PC-9 (cell line): ENCODE data around the gene RCAN1. TPM values are rescaled to one million over a fixed set of nuclear protein-coding genes. Genes with fewer than 3 reads are reported as not detected.

Experiments used
- BruUV-seq: library from RNA; stranded (reverse); fragments of 400-500 nt; replicated peaks from 2 replicates; lab custom pipeline; 2021; lab: Mats Ljungman, UMichigan
- CTCF ChIA-PET: fragments of 300-600 bp; sonication (Branson Sonifier 250); formaldehyde crosslinking; loops from one replicate; lab custom pipeline; 2022; ENCODE audit warnings: antibody characterized with exemption; lab: Charles Lee
- POLR2A ChIA-PET: fragments of 300-600 bp; sonication (Branson Sonifier 250); formaldehyde crosslinking; loops from one replicate; lab custom pipeline; 2022; ENCODE audit warnings: antibody characterized with exemption; ENCODE audit not compliant: unreplicated experiment; lab: Charles Lee
- DNase-seq, 2 experiments: peaks; one replicate each; pipeline versions ENCODE4 v3.0.0 to v3.0.0-alpha.2; 2015 to 2022; ENCODE audit warnings: mixed read lengths in 1 of 2
- H2AFZ ChIP-seq: fragments of 200-600 bp; sonication (generic); 2 replicates; pipeline ENCODE4 v1.8.1; 2017; ENCODE audit warnings: antibody characterized with exemption
- H3F3A ChIP-seq: fragments of 200-600 bp; sonication (generic); 2 replicates; pipeline ENCODE4 v1.8.1; 2017; ENCODE audit warnings: antibody characterized with exemption, mild to moderate bottlenecking, low read depth; ENCODE audit not compliant: insufficient read depth
- H3K27ac ChIP-seq: fragments of 200-600 bp; sonication (generic); 2 replicates; pipeline ENCODE4 v1.6.1; 2016; ENCODE audit warnings: mixed run types
- H3K27me3 ChIP-seq: fragments of 200-600 bp; sonication (generic); 2 replicates; pipeline ENCODE4 v1.6.1; 2016; ENCODE audit warnings: low read depth, mixed run types; ENCODE audit not compliant: insufficient read depth
- H3K36me3 ChIP-seq: fragments of 200-600 bp; sonication (generic); 2 replicates; pipeline ENCODE4 v1.6.1; 2016; ENCODE audit warnings: low read depth, mixed run types
- H3K4me1 ChIP-seq: fragments of 200-600 bp; sonication (generic); replicated peaks from 2 replicates; pipeline ENCODE4 v1.6.1; 2016; ENCODE audit warnings: mixed run types; ENCODE audit not compliant: insufficient read depth
- H3K4me2 ChIP-seq: fragments of 200-600 bp; sonication (generic); 2 replicates; pipeline ENCODE4 v1.6.1; 2017; ENCODE audit warnings: mixed run types
- H3K4me3 ChIP-seq: fragments of 200-600 bp; sonication (generic); 2 replicates; pipeline ENCODE4 v1.6.1; 2016; ENCODE audit warnings: mixed run types
- H3K79me2 ChIP-seq: fragments of 200-600 bp; sonication (generic); 2 replicates; pipeline ENCODE4 v1.6.1; 2017; ENCODE audit warnings: low read depth, mixed run types
- H3K9me2 ChIP-seq: fragments of 200-600 bp; sonication (generic); 2 replicates; pipeline ENCODE4 v1.8.1; 2017; ENCODE audit warnings: mild to moderate bottlenecking; ENCODE audit not compliant: insufficient read depth
- H3K9me3 ChIP-seq: fragments of 200-600 bp; sonication (generic); 2 replicates; pipeline ENCODE4 v1.8.1; 2016; ENCODE audit warnings: low read depth; ENCODE audit not compliant: insufficient read depth
- H4K20me1 ChIP-seq: fragments of 200-600 bp; sonication (generic); 2 replicates; pipeline ENCODE4 v1.8.1; 2017; ENCODE audit not compliant: insufficient read depth
- CTCF ChIP-seq: fragments of 200-600 bp; sonication (generic); conservative IDR thresholded peaks from 2 replicates; pipeline ENCODE4 v1.6.1; 2017; ENCODE audit warnings: mixed run types, antibody characterized with exemption, mild to moderate bottlenecking, moderate library complexity
- EZH2 ChIP-seq: fragments of 200-600 bp; sonication (generic); IDR thresholded peaks from 2 replicates; pipeline ENCODE4 v1.8.0; 2017; ENCODE audit warnings: antibody characterized with exemption, low read depth
- intact Hi-C: fragments of 100-400 bp; cut with micrococcal nuclease; formaldehyde crosslinking; loops from one replicate; pipeline ENCODE4 v1.10.0; 2022; ENCODE audit not compliant: unreplicated experiment
- total RNA-seq: library from RNA; stranded (reverse); gene quantifications from 2 replicates; pipeline ENCODE4 v1.2.3, GENCODE V29; 2021

Gene RCAN1
- total RNA-seq, 1 experiment from 2014 or later, result 7.2 TPM

- ChIA-PET POLR2A (no interaction called here), CTCF (no interaction called here)
- no TSS peak for BruUV-seq
- H3K4me1 ChIP-seq, result peaks cover 21% of the 10 kb centered on the region
- H3K79me2 ChIP-seq, result no peaks in the 10 kb centered on the region
- H2AFZ ChIP-seq, result no peak overlapping the region
- no peak overlapping the region for H3K4me3 ChIP-seq
- no peak overlapping the region for H3K27ac ChIP-seq
- no peak for TF ChIP-seq EZH2
- no peak for TF ChIP-seq CTCF
- H3K27me3 ChIP-seq, result no peaks in the 10 kb centered on the region
- no peaks in the 10 kb centered on the region for H3K9me3 ChIP-seq
- no peaks in the 10 kb centered on the region for H4K20me1 ChIP-seq
- no peaks in the 10 kb centered on the region for H3K9me2 ChIP-seq
- intact Hi-C loops, result no loop called here
- no peak overlapping the region for H3K4me2 ChIP-seq
- H3F3A ChIP-seq, result no peaks in the 10 kb centered on the region
- no peak for DNase-seq
- no peaks in the 10 kb centered on the region for H3K36me3 ChIP-seq
Observed at GRCh38 chr21:34535886-34536285, 79.0 kb downstream of the RCAN1 start.

GRCh38 chr21:34534522-34534921, 80.4 kb downstream of the RCAN1 start:
- no peak overlapping the region for H2AFZ ChIP-seq
- peaks cover 21% of the 10 kb centered on the region for H3K4me1 ChIP-seq
- peak; percentile 26 to 41 for DNase-seq
- H3K4me3 ChIP-seq, result no peak overlapping the region
- no peaks in the 10 kb centered on the region for H4K20me1 ChIP-seq
- no peaks in the 10 kb centered on the region for H3K9me3 ChIP-seq
- ChIA-PET POLR2A (no interaction called here), CTCF (no interaction called here)
- TF ChIP-seq EZH2, result no peak
- no peak for TF ChIP-seq CTCF
- intact Hi-C loops, result no loop called here
- H3K27me3 ChIP-seq, result no peaks in the 10 kb centered on the region
- H3K9me2 ChIP-seq, result no peaks in the 10 kb centered on the region
- no peak overlapping the region for H3K27ac ChIP-seq
- no peaks in the 10 kb centered on the region for H3K79me2 ChIP-seq
- H3K4me2 ChIP-seq, result no peak overlapping the region
- H3F3A ChIP-seq, result no peaks in the 10 kb centered on the region
- BruUV-seq, result no TSS peak
- H3K36me3 ChIP-seq, result no peaks in the 10 kb centered on the region

- intact Hi-C loops, result no loop called here
- H3K4me3 ChIP-seq, result no peak overlapping the region
- POLR2A ChIA-PET, result no interaction called here
- no peaks in the 10 kb centered on the region for H3K79me2 ChIP-seq
- no peaks in the 10 kb centered on the region for H3K9me3 ChIP-seq
- CTCF ChIA-PET, result no interaction called here
- peaks cover 21% of the 10 kb centered on the region for H3K4me1 ChIP-seq
- no TSS peak for BruUV-seq
- H3K9me2 ChIP-seq, result no peaks in the 10 kb centered on the region
- no peak overlapping the region for H3K27ac ChIP-seq
- H3F3A ChIP-seq, result no peaks in the 10 kb centered on the region
- H3K27me3 ChIP-seq, result no peaks in the 10 kb centered on the region
- TF ChIP-seq CTCF (no peak), EZH2 (no peak)
- no peak overlapping the region for H3K4me2 ChIP-seq
- no peak overlapping the region for H2AFZ ChIP-seq
- H4K20me1 ChIP-seq, result no peaks in the 10 kb centered on the region
- H3K36me3 ChIP-seq, result no peaks in the 10 kb centered on the region
- no peak for DNase-seq
Observed at GRCh38 chr21:34533938-34534337, 81.0 kb downstream of the RCAN1 start.
